ENCODE data around the gene TFR2. TPM values are rescaled to one million over a fixed set of nuclear protein-coding genes. Genes with fewer than 3 reads are reported as not detected.

Gene TFR2
- total and polyA plus RNA-seq, 2 of the 13 experiments (the other 11 are each of a cell fraction or from before 2014, with no cell fraction given), result 36.9 to 64.2 TPM

- TF ChIP-seq HNF1B (CRISPR knock-in tag; IDR thresholded peaks at IDR 0.05), result peak; percentile 81
- 0 out of 2 replicates have a peak, but pooled peaks have one; percentile 47 for TF ChIP-seq CBFB (CRISPR knock-in tag; IDR thresholded peaks at IDR 0.05)
- no peak for TF ChIP-seq ELF4 (CRISPR knock-in tag; IDR thresholded peaks at IDR 0.05; ENCODE audit: borderline replicate concordance)
- no peak for TF ChIP-seq CSRNP1 (CRISPR knock-in tag; IDR thresholded peaks at IDR 0.05)
- TF ChIP-seq MXD1 (CRISPR knock-in tag; IDR thresholded peaks at IDR 0.05), result peak; percentile 69; the same call in 1 of the 2 replicates
- TF ChIP-seq REPIN1 (CRISPR knock-in tag; IDR thresholded peaks at IDR 0.05; ENCODE audit: borderline replicate concordance, low read depth), result peak; percentile 29; the same call in 1 of the 2 replicates
- no peak for TF ChIP-seq ATF5 (CRISPR knock-in tag; IDR thresholded peaks at IDR 0.05; ENCODE audit: low read depth)
- TF ChIP-seq STAT5B (CRISPR knock-in tag; IDR thresholded peaks at IDR 0.05), result no peak
- no peak for TF ChIP-seq KDM1A (CRISPR knock-in tag; IDR thresholded peaks at IDR 0.05)
- TF ChIP-seq ZFP36 (IDR thresholded peaks at IDR 0.05; ENCODE audit: borderline replicate concordance, low read depth, low read length, partially characterized antibody), result no peak
- TF ChIP-seq ASH2L (IDR thresholded peaks at IDR 0.05; ENCODE audit: insufficient read length, low read depth, low read length), result peak; percentile 62
- TF ChIP-seq HDAC2 (CRISPR knock-in tag; IDR thresholded peaks at IDR 0.05), result peak; percentile 73; the same call in 1 of the 2 replicates
- TF ChIP-seq ZNF788 (CRISPR knock-in tag; IDR thresholded peaks at IDR 0.05; ENCODE audit: borderline replicate concordance), result peak; percentile 66; the same call in 1 of the 2 replicates
- no peak for TF ChIP-seq PAX8 (CRISPR knock-in tag; IDR thresholded peaks at IDR 0.05; ENCODE audit: borderline replicate concordance)
- TF ChIP-seq MXI1 (IDR thresholded peaks at IDR 0.05; ENCODE audit: borderline replicate concordance, low read depth, low read length), result peak; percentile 68; the same call in 2 of the 3 replicates
- no peak for TF ChIP-seq SMAD9 (CRISPR knock-in tag; IDR thresholded peaks at IDR 0.05)
- peak; percentile 71; the same call in 1 of the 2 replicates for TF ChIP-seq RXRB (CRISPR knock-in tag; IDR thresholded peaks at IDR 0.05; ENCODE audit: borderline replicate concordance)
- 0 out of 2 replicates have a peak, but pooled peaks have one; percentile 25 for TF ChIP-seq TBP (CRISPR knock-in tag; IDR thresholded peaks at IDR 0.05)
- no peak for TF ChIP-seq CSRNP2 (CRISPR knock-in tag; conservative IDR thresholded peaks at IDR 0.05; ENCODE audit: low read depth)
- peak; percentile 40; the same call in 1 of the 2 replicates for TF ChIP-seq FOXK1 (CRISPR knock-in tag; IDR thresholded peaks at IDR 0.05; ENCODE audit: borderline replicate concordance, low read depth)
- no peak for TF ChIP-seq JUND (CRISPR knock-in tag; IDR thresholded peaks at IDR 0.05)
Measured at GRCh38 chr7:100673302-100673941, 32.1 kb upstream of the TFR2 start, which contains the start of gene GNB2 (continued).
